NCI-H1105 (cell line): ENCODE measurements around the gene CIT.

Source experiments
- DNase-seq: peaks from one replicate; lab custom pipeline; 2025; lab: John Stamatoyannopoulos, UW

CIT gene

GRCh38 chr12:119803381-119803791 is 73.7 kb downstream of the CIT start:
- no peak for DNase-seq

- no peak for DNase-seq
Observed at GRCh38 chr12:119802472-119802871, 74.6 kb downstream of the CIT start.

GRCh38 chr12:119797090-119797489 is 80.0 kb downstream of the CIT start:
- DNase-seq: no peak

GRCh38 chr12:119796292-119796691 is 80.8 kb downstream of the CIT start:
- DNase-seq: no peak

- DNase-seq: no peak
Observed at GRCh38 chr12:119791453-119791852, 85.7 kb downstream of the CIT start.

GRCh38 chr12:119788786-119789185 is 88.3 kb downstream of the CIT start:
- DNase-seq: no peak

- no peak for DNase-seq
Observed at GRCh38 chr12:119786539-119786938, 90.6 kb downstream of the CIT start.

GRCh38 chr12:119784673-119785072 is 92.4 kb downstream of the CIT start:
- DNase-seq: no peak

GRCh38 chr12:119783787-119784186 is 93.3 kb downstream of the CIT start:
- DNase-seq: no peak

- no peak for DNase-seq
Observed at GRCh38 chr12:119781804-119782203, 95.3 kb downstream of the CIT start.

GRCh38 chr12:119780786-119781434 is 96.2 kb downstream of the CIT start:
- DNase-seq: peak; percentile 1

GRCh38 chr12:119775246-119775895 is 101.7 kb downstream of the CIT start:
- DNase-seq: no peak

- DNase-seq: no peak
Observed at GRCh38 chr12:119772431-119772830, 104.7 kb downstream of the CIT start.

GRCh38 chr12:119770146-119770545 is 107.0 kb downstream of the CIT start:
- DNase-seq: no peak

- no peak for DNase-seq
Observed at GRCh38 chr12:119762619-119763018, 114.5 kb downstream of the CIT start.

GRCh38 chr12:119758722-119759121 is 118.4 kb downstream of the CIT start:
- DNase-seq: no peak

GRCh38 chr12:119758234-119758633 is 118.9 kb downstream of the CIT start:
- DNase-seq: no peak

GRCh38 chr12:119751961-119752360 is 125.2 kb downstream of the CIT start:
- DNase-seq: no peak

- no peak for DNase-seq
Observed at GRCh38 chr12:119749666-119750065, 127.5 kb downstream of the CIT start.

GRCh38 chr12:119748497-119748896 is 128.6 kb downstream of the CIT start:
- no peak for DNase-seq

GRCh38 chr12:119746169-119746568 is 131.0 kb downstream of the CIT start:
- no peak for DNase-seq

GRCh38 chr12:119744900-119745606 is 132.1 kb downstream of the CIT start:
- DNase-seq: no peak

- DNase-seq: no peak
Observed at GRCh38 chr12:119742700-119743099, 134.4 kb downstream of the CIT start.
